Mucosa of stomach (tissue), 1 donor: ENCODE results near the gene UNC5A.

Experiments used
- H3K27me3 ChIP-seq: one replicate; pipeline ENCODE4 v1.7.0; 2013; ENCODE audit warnings: mild to moderate bottlenecking, low read length; ENCODE audit not compliant: control insufficient read depth, insufficient read depth
- H3K36me3 ChIP-seq: one replicate; pipeline ENCODE4 v1.7.0; 2013; ENCODE audit warnings: low read length; ENCODE audit not compliant: control insufficient read depth, insufficient read depth
- H3K4me1 ChIP-seq: one replicate; pipeline ENCODE4 v1.7.0; 2013; ENCODE audit warnings: mild to moderate bottlenecking, low read length; ENCODE audit not compliant: control insufficient read depth, insufficient read depth
- H3K4me3 ChIP-seq: one replicate; pipeline ENCODE4 v1.7.0; 2013; ENCODE audit warnings: low read length
- H3K9ac ChIP-seq: one replicate; pipeline ENCODE4 v1.7.0; 2013; ENCODE audit warnings: mild to moderate bottlenecking, low read length, moderate library complexity
- H3K9me3 ChIP-seq: one replicate; pipeline ENCODE4 v1.7.0; 2013; ENCODE audit warnings: mild to moderate bottlenecking, low read length, moderate library complexity; ENCODE audit not compliant: control insufficient read depth
- donor health status: Pancreatic carcinoma.

UNC5A gene

DNA sequence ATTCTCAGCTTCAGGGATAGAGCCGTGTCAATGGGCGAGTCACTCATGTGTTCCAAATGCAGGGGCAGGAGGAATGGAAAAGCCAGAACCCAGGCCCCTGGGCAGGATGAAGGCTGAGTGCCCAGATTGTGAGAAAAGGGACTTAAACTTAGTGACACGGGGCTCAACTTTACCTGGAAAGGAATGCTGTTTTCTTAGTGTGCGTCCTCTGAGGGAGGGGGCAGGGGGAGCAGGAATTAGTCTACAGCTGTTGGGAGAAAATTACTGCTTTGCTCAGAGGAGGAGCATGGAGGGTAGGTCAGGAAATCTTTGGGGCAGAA is 74.2 kb downstream of the UNC5A start:
- Histone ChIP-seq H3K9me3 (no peaks in the 10 kb centered on the region), H3K9ac (no peak overlapping the region)

DNA sequence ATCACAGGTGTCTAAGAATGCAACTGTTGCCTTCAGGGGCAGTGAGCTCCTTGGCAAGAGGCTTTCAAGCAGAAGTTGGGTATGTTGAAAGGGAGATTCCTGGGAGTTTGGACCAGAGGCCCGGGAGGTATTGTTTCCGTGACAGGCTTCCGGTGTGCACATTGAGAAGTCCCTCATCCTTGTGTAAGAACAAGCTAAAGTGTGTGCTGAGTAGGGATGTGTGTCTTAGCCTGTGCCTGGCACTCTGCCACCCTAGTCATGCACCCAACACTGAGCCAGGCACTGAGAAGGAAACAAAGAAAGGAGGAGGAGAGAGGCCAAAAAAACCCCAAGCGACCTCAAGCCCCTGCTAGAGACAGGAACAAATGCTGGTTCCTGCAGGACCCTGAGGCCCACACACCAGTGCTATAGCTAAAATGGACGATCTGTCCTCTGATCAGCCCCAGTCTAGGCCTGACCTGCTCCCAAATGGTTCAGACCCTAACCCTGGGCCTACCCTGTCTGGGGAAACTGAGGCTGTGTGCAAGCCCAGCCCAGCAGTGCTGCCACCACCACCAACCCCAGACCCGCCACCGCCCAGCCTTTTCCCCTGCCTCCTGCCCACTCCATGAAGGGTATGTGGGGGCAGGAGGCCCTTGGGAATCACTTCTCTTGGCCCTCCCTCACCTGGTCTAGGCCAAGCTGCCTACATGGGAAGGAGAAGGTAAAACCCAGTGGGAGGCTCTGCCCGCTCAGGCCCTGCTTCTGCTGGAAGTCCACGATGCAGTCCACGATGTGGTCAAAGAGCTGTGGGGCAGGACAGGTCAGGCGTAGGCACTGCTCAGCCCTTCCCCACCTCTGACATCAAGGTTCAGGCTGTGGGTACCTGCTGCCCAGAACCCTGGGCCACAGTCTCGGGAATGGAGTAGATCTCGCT is 76.2 kb downstream of the UNC5A start:
- H3K4me1 ChIP-seq = no peaks in the 10 kb centered on the region
- H3K9me3 ChIP-seq = no peaks in the 10 kb centered on the region
- no peaks in the 10 kb centered on the region for H3K27me3 ChIP-seq
- H3K36me3 ChIP-seq = no peaks in the 10 kb centered on the region
- H3K9ac ChIP-seq = no peak overlapping the region
- H3K4me3 ChIP-seq = no peak overlapping the region

More for the DNA sequence above, 74.2 kb downstream of the UNC5A start:
- Histone ChIP-seq H3K4me1 (no peaks in the 10 kb centered on the region), H3K36me3 (no peaks in the 10 kb centered on the region), H3K27me3 (no peaks in the 10 kb centered on the region), H3K4me3 (no peak overlapping the region)

DNA sequence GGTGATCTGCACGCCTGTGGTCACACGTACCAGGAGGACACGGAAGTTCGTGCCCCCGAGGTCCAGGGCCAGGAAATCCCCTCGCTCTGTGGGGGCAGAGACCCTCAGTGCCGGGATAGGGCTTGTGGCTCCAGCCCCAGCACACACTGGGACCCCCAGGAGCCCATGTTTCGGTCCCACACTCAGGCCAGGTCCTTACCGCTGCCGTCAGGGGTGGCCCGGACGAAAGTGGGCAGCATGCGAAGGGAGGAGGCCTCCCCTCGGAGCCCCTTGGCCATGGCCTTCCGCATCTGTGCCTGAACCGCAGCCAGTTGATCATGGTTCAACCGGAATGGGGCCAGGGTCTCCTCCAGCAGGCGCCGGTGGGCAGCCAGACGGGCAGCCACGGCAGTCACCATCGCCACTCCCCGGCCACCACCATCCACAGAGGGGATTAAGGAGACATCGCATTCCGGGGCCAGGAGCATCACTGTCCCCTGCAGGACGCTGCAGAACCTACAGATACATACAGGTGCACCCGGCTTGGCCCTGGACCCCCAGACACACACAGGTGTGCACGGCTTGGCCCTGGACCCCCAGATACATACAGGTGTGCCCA is 77.0 kb downstream of the UNC5A start:
- no peaks in the 10 kb centered on the region for H3K36me3 ChIP-seq

DNA sequence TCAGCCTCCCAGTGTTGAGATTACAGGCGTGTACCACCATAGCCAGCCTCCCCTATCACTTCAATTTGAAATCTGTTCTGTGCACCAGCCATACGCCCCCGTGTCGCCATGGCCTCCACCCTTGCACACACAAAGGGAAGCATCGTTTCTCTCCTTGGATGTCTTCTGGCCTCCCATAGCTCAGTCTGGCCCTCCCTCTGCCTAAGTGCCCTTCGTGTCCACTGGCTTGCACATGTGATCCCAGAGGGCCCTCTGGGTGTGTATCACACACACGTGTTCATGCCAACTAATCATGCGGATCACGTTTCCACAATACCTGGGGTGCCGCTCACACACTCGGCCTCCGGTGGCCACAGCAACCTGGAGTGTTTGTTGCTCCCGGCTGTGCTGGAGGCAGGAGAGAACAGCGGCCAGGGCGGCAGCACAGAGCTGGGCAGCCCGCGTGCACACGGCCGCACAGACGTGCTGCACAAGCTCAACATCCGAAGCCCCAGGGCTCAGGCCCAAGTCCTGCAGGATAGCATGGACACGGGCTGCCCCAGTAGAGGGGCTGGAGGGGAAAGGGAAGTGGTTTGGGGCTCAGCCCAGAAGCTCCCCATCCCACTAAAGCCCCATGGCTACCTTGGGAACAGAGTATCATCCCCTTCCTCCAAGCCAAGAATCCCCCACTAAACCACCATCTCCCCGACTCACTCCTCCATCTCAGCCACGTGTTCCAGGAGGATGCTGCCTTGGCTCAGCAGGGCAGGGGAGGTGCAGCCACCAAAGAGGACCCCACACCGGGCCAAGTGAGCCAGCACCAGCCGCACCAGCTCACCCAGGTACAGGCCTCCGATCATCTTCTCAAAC is 77.9 kb downstream of the UNC5A start:
- no peaks in the 10 kb centered on the region for H3K27me3 ChIP-seq

More for the DNA sequence above, 77.0 kb downstream of the UNC5A start:
- Histone ChIP-seq H3K4me1 (no peaks in the 10 kb centered on the region), H3K9me3 (no peaks in the 10 kb centered on the region), H3K9ac (no peak overlapping the region), H3K27me3 (no peaks in the 10 kb centered on the region), H3K4me3 (no peak overlapping the region)

DNA sequence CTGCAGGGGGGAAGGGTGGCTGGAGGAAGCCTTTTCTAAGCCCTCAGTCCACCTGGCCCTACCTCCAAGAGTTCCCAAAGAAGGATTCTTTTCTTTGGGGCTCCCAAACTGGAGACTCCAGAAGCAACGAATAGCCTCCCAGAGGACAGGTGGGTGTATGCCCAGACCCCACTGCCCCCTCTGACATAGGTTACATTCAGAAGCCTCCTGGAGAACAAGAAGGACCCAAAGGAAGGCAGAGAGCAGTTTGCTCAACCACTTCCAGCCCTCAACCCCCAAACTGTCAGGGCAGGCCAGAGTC is 78.5 kb downstream of the UNC5A start:
- Histone ChIP-seq H3K9ac (no peak overlapping the region), H3K36me3 (no peaks in the 10 kb centered on the region), H3K4me3 (no peak overlapping the region), H3K4me1 (no peaks in the 10 kb centered on the region), H3K27me3 (no peaks in the 10 kb centered on the region), H3K9me3 (no peaks in the 10 kb centered on the region)

More for the DNA sequence above, 77.9 kb downstream of the UNC5A start:
- Histone ChIP-seq H3K36me3 (no peaks in the 10 kb centered on the region), H3K4me3 (no peak overlapping the region), H3K4me1 (no peaks in the 10 kb centered on the region), H3K9ac (no peak overlapping the region), H3K9me3 (no peaks in the 10 kb centered on the region)

DNA sequence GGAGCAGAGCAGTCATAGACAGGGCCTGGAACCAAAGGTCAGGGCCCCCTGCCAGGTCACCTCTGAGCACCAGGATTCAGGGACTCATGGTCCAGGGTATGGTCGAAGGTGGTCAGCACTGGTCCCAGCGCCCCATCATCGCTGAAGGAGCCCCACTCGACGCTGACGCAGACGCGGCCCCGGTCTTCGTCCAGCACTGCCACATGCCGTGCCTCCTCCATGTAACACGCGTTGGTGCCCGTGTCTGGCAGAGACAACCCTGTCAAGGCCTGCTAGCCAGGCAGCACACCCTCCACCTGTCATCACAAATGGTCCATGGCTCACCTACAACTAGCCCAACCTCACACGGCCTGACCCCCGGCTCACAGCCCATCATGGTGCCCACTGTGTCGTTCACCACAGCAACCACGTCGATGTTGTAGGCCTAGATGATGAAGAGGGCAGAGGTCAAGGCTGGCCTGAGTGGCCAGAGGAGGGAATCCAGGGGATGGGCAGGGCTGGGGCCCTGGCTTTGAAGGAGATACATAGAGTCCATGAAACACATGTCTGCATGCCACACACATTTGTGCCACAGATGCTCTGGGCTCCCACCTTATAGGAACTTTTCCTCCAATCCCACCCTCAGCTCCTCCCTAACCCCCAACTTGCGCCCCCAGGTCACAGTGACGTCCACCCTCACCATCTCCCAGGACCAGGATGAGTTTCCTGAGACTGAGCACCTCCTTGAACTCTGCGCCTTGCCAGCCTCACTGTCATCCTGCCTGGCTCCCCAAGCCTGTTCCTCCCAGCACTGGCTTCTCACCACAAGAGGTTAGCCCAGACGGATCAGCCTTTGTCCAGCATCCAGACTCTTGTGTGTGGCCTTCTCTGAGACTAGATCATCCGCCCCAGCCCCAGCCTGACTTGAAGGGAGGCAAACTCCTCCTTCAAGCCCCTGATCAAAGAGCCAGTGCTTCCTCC is 79.2 kb downstream of the UNC5A start:
- H3K9me3 ChIP-seq = no peaks in the 10 kb centered on the region
- H3K27me3 ChIP-seq = no peaks in the 10 kb centered on the region
- H3K4me3 ChIP-seq = no peak overlapping the region
- no peaks in the 10 kb centered on the region for H3K36me3 ChIP-seq
- no peaks in the 10 kb centered on the region for H3K4me1 ChIP-seq
- H3K9ac ChIP-seq = no peak overlapping the region

DNA sequence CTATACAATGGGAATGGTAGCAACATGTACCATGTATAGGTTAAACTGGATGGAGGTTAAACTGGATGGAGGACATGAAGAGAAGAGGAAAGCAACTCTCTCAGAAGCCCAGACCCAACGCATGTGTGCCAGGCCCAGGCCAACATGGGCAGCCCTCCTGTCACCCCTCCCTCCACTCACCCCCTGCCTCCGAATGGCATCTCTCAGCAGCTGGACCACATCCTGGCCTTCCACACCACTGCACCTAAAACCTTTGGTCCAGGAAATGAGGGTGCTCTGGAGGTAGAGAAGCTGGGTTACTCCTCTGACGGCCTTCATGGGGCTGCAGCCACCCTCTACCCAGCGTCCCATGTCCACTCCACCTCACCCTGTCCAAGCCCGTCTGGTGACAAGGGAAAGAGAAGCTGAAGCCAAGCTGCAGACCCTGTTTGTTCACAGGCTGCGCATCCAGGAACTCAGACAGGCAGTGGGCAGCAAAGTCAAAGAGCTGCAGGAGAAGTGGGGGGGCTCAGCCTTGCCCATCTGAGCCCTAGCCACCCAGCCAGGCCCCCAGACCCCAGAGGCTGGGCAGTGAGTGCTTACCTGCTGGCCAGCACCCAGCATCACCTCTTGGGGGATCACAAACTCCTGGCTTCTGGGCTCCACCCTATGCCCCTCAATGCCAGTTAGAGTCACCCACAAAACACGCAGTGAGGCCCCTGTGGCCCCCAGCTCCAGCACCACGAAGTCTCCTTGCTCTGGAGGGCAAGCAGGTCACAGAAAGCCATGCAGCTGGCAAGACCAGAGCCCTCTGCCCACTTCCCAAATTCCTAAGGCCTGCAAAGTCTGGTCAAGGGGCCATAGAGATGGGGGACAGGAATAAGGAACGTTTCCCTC is 80.3 kb downstream of the UNC5A start:
- no peaks in the 10 kb centered on the region for H3K36me3 ChIP-seq
- H3K4me3 ChIP-seq = no peak overlapping the region
- no peaks in the 10 kb centered on the region for H3K4me1 ChIP-seq

DNA sequence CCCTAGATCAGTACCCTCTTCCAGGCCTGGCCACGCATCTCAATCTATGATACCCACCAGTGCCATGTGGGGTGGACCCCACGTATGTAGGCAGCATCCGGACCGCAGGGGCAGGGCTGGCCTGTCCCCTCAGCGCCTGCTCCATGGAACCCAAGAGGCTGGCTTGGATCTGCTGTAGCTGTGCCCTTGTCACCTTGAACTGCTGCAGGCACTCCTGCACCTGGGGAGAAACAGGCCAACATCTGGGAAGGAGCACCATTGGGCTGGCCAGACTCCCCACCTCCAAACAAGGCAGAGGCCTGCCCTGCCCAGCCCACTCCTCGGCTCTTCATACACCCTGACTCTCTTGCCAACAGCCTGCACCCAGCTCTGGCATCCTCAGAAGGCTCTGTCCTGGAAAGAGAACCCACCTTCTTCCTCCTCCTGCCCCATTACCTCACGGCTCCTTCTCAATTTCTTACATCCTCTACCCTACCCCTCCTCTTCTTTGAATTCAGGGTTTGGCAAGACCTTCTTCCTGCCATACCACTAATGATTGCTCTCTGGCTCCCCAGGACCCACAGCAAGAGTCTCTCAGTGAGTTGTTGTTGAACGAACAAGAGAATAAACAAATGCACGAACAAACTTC is 81.1 kb downstream of the UNC5A start:
- Histone ChIP-seq H3K4me1 (no peaks in the 10 kb centered on the region), H3K9ac (no peak overlapping the region), H3K36me3 (no peaks in the 10 kb centered on the region), H3K9me3 (no peaks in the 10 kb centered on the region), H3K27me3 (no peaks in the 10 kb centered on the region), H3K4me3 (no peak overlapping the region)

More for the DNA sequence above, 80.3 kb downstream of the UNC5A start:
- H3K9me3 ChIP-seq = no peaks in the 10 kb centered on the region
- no peak overlapping the region for H3K9ac ChIP-seq
- H3K27me3 ChIP-seq = no peaks in the 10 kb centered on the region

DNA sequence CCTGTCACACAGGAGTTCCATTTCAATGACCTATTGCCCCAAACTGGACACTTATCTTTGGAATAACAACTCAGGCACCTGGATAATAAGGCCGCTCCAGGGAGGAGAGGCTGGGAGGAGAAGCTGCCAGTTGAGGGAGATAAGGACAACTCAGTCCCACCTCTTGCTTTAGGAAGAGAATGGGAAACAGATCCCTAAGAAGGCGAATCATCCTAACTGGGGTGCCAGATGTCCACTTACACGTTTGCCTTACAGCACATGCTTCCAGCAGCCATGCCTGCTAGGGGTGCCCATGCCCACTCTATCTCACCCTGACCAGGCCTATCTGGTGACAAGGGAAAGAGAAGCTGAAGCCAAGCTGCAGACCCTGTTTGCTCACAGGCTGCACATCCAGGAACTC is 82.3 kb downstream of the UNC5A start:
- H3K36me3 ChIP-seq = no peaks in the 10 kb centered on the region
- H3K9ac ChIP-seq = no peak overlapping the region
- no peaks in the 10 kb centered on the region for H3K4me1 ChIP-seq
- H3K27me3 ChIP-seq = no peaks in the 10 kb centered on the region
- H3K4me3 ChIP-seq = no peak overlapping the region
- no peaks in the 10 kb centered on the region for H3K9me3 ChIP-seq

DNA sequence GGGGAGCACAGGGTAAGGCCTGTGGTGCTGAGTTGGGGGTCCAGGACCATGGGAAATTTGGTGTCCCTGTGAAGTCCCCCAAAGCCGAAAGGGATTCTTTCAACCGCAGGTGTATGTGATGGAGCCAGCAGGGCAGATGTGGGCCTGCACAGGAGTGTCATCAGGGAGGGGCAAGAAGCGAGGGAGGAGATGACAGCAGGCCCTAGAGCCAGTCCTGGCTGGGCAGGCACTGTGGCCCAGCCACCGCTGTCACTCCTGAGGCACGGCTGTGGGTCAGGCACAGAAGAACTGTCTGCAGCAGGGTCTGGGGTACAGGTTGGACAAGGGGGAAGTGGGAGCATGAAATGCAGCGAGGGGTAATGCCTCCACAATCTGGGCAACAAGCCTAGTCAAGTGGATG is 83.9 kb downstream of the UNC5A start:
- Histone ChIP-seq H3K4me3 (no peak overlapping the region), H3K4me1 (no peaks in the 10 kb centered on the region), H3K9me3 (no peaks in the 10 kb centered on the region)

More for the DNA sequence above, 83.9 kb downstream of the UNC5A start:
- H3K27me3 ChIP-seq = no peaks in the 10 kb centered on the region
- no peak overlapping the region for H3K9ac ChIP-seq
- H3K36me3 ChIP-seq = no peaks in the 10 kb centered on the region
